Measurements from ENCODE around the gene C4BPB. TPM values are rescaled to one million over a fixed set of nuclear protein-coding genes. Genes with fewer than 3 reads are reported as not detected.
A peak's percentile ranks its signal among the peaks of the same experiment; 100 is the strongest.

C4BPB gene
- total RNA-seq, 1 experiment from 2014 or later, result not detected

DNA sequence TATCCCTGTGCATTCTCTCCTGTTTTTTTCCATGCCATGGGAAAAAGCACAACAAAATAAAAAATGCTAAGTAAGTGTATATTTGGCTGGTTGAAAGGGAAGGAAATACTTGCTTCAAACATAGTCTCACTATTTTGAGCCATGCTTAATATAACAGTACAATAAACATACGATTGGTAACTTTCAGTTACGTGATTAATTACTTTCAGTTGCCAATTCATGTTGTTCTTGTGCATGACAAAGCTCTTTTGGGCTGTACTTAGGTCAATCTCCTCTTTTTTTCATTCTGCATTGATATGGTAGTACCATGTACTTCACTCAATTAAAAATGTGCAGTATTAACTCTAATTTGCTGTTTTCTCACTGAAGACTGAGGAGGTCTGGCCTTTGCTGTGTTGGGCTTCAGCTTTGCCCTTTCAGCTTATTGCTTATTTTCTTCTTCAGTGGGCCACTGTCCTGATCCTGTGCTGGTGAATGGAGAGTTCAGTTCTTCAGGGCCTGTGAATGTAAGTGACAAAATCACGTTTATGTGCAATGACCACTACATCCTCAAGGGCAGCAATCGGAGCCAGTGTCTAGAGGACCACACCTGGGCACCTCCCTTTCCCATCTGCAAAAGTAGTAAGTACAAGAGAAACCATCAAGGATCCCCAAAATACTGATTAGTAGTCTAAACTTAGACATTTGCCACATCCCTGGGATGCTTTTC, 2.7 kb downstream of the C4BPB start:
- TF ChIP-seq EZH2 (IDR thresholded peaks at IDR 0.05; ENCODE audit: low read length, unreplicated experiment), result no peak
- TF ChIP-seq, protein P1, sequence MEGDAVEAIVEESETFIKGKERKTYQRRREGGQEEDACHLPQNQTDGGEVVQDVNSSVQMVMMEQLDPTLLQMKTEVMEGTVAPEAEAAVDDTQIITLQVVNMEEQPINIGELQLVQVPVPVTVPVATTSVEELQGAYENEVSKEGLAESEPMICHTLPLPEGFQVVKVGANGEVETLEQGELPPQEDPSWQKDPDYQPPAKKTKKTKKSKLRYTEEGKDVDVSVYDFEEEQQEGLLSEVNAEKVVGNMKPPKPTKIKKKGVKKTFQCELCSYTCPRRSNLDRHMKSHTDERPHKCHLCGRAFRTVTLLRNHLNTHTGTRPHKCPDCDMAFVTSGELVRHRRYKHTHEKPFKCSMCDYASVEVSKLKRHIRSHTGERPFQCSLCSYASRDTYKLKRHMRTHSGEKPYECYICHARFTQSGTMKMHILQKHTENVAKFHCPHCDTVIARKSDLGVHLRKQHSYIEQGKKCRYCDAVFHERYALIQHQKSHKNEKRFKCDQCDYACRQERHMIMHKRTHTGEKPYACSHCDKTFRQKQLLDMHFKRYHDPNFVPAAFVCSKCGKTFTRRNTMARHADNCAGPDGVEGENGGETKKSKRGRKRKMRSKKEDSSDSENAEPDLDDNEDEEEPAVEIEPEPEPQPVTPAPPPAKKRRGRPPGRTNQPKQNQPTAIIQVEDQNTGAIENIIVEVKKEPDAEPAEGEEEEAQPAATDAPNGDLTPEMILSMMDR (conservative IDR thresholded peaks at IDR 0.05; ENCODE audit: low read depth, low read length), result peak; percentile 40
- DNase-seq, result no peak
- Histone ChIP-seq H3K4me1 (ENCODE audit: insufficient read depth, low read length) (no peaks in the 10 kb centered on the region), H3K9me3 (ENCODE audit: low read length) (no peaks in the 10 kb centered on the region), H3F3A (ENCODE audit: low read length, unreplicated experiment) (no peaks in the 10 kb centered on the region), H3K4me3 (ENCODE audit: low read length) (no peak overlapping the region), H3K36me3 (ENCODE audit: low read depth, low read length) (no peaks in the 10 kb centered on the region), H3K9ac (ENCODE audit: low read length) (no peak overlapping the region), H3K79me2 (ENCODE audit: low read length) (no peaks in the 10 kb centered on the region), H3K27me3 (ENCODE audit: low read length) (0 out of 2 replicates have a peak, but pooled peaks cover 12% of the 10 kb centered on the region), H3K27ac (ENCODE audit: low read length) (no peak overlapping the region), H4K20me1 (ENCODE audit: low read length) (no peaks in the 10 kb centered on the region), H3K9me2 (replicated peaks; ENCODE audit: low read length) (no peaks in the 10 kb centered on the region), H3K4me2 (ENCODE audit: low read length) (no peak overlapping the region), H2AFZ (ENCODE audit: low read length) (no peak overlapping the region)
- CTCF ChIA-PET, result interaction anchor here (0.5 kb wide), 1 partner anchor 847 kb away, joined by 5 read pairs; no protein-coding TSS in a partner anchor
- 0 out of 2 replicates have a peak, but pooled peaks have one; percentile 40 for ATAC-seq
- intact Hi-C loops (cut with micrococcal nuclease), result loop anchor here (5.0 kb wide), 1 partner anchor 71 kb away; no protein-coding TSS in a partner anchor
- POLR2A ChIA-PET (ENCODE audit: unreplicated experiment), result no interaction called here
- BruUV-seq (replicated peaks), result no TSS peak

DNA sequence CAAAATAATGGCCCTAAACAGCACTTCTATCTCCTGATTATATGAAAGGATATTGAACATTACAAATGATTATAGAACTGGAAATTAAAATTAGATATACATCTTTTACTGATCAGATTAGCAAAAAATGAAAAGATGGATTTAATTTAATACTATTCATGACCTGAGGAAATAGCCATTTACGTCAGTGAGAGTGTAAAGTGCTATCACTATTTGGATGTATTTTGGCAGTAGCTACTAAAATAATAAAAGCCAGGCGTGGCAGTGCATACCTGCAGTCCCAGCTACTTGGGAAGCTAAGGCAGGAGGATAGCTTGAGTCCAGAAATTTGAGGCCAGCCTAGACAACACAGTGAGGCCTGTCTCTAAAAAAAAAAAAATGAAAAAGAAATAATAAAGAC, 5.3 kb downstream of the C4BPB start:
- no peak overlapping the region for H3K4me2 ChIP-seq (ENCODE audit: low read length)
- intact Hi-C loops (cut with micrococcal nuclease), result loop anchor here (5.0 kb wide), 1 partner anchor 68 kb away; no protein-coding TSS in a partner anchor
- CTCF ChIA-PET, result no interaction called here

More for the DNA sequence above, 5.3 kb downstream of the C4BPB start:
- H3K9me3 ChIP-seq (ENCODE audit: low read length), result no peaks in the 10 kb centered on the region
- peaks cover 9% of the 10 kb centered on the region for H3K4me1 ChIP-seq (ENCODE audit: insufficient read depth, low read length)
- H3K27me3 ChIP-seq (ENCODE audit: low read length), result 0 out of 2 replicates have a peak, but pooled peaks cover 12% of the 10 kb centered on the region
- no peak for ATAC-seq
- no peak overlapping the region for H3K27ac ChIP-seq (ENCODE audit: low read length)
- no peak for TF ChIP-seq EZH2phosphoT487 (IDR thresholded peaks at IDR 0.05; ENCODE audit: borderline replicate concordance, low read length)
- TF ChIP-seq, protein P1 (conservative IDR thresholded peaks at IDR 0.05; ENCODE audit: low read depth, low read length), result no peak
- no peak for TF ChIP-seq EZH2 (IDR thresholded peaks at IDR 0.05; ENCODE audit: low read length, unreplicated experiment)
- H4K20me1 ChIP-seq (ENCODE audit: low read length), result no peaks in the 10 kb centered on the region
- H3K4me3 ChIP-seq (ENCODE audit: low read length), result no peak overlapping the region
- no peak overlapping the region for H2AFZ ChIP-seq (ENCODE audit: low read length)
- H3K9ac ChIP-seq (ENCODE audit: low read length), result no peak overlapping the region
- H3K36me3 ChIP-seq (ENCODE audit: low read depth, low read length), result no peaks in the 10 kb centered on the region
- H3F3A ChIP-seq (ENCODE audit: low read length, unreplicated experiment), result no peaks in the 10 kb centered on the region
- H3K79me2 ChIP-seq (ENCODE audit: low read length), result no peaks in the 10 kb centered on the region
- POLR2A ChIA-PET (ENCODE audit: unreplicated experiment), result interaction anchor here (0.6 kb wide), 1 partner anchor 227 kb away, joined by 9 read pairs; no protein-coding TSS in a partner anchor
- DNase-seq, result no peak
- BruUV-seq (replicated peaks), result no TSS peak
- no peaks in the 10 kb centered on the region for H3K9me2 ChIP-seq (replicated peaks; ENCODE audit: low read length)
